Epithelial cell of proximal tubule (primary cell): ENCODE measurements around the gene RGS7. TPM values are rescaled to one million over a fixed set of nuclear protein-coding genes. Genes with fewer than 3 reads are reported as not detected.

Experiments used
- DNase-seq: peaks from one replicate; pipeline ENCODE4 v3.0.0-alpha.2; 2011; ENCODE audit warnings: low read depth
- H3K4me3 ChIP-seq: 2 replicates; pipeline ENCODE4 v1.5.1; 2011; ENCODE audit warnings: low read depth, mild to moderate bottlenecking, low read length
- total RNA-seq: library from RNA; depleted of rRNA; stranded (reverse); fragments of >200 nt; gene quantifications from 2 replicates; pipeline ENCODE4 v1.2.3, GENCODE V29; 2015
- TF ChIP-seq, protein P1 (sequence below): conservative IDR thresholded peaks from 2 replicates; pipeline ENCODE4 v1.5.1; 2012; ENCODE audit warnings: low read depth, mild to moderate bottlenecking, low read length

Gene RGS7
- total RNA-seq, 1 donor from 2014 or later, result 0.06 TPM

DNA sequence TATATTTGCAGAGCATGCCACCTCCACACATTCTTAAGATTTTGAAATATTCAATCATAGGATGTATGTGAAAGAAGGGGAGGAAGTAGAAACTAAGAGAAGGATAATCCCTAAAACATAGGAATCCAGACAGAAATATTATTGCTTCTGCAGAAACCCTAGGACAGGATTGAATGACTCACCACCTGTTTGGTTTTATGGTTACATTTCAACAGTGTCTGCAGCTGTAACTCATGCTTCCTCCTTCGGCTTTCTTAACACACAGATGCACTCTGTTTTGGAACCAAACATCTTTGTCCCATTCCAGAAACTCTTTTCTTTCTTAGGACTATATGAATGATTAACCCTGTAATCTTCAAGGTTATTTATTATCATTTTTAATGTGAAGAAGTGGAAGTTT lies 20.7 kb downstream of the RGS7 start:
- TF ChIP-seq, protein P1, sequence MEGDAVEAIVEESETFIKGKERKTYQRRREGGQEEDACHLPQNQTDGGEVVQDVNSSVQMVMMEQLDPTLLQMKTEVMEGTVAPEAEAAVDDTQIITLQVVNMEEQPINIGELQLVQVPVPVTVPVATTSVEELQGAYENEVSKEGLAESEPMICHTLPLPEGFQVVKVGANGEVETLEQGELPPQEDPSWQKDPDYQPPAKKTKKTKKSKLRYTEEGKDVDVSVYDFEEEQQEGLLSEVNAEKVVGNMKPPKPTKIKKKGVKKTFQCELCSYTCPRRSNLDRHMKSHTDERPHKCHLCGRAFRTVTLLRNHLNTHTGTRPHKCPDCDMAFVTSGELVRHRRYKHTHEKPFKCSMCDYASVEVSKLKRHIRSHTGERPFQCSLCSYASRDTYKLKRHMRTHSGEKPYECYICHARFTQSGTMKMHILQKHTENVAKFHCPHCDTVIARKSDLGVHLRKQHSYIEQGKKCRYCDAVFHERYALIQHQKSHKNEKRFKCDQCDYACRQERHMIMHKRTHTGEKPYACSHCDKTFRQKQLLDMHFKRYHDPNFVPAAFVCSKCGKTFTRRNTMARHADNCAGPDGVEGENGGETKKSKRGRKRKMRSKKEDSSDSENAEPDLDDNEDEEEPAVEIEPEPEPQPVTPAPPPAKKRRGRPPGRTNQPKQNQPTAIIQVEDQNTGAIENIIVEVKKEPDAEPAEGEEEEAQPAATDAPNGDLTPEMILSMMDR, result no peak
- DNase-seq, result no peak
- no peak overlapping the region for H3K4me3 ChIP-seq

DNA sequence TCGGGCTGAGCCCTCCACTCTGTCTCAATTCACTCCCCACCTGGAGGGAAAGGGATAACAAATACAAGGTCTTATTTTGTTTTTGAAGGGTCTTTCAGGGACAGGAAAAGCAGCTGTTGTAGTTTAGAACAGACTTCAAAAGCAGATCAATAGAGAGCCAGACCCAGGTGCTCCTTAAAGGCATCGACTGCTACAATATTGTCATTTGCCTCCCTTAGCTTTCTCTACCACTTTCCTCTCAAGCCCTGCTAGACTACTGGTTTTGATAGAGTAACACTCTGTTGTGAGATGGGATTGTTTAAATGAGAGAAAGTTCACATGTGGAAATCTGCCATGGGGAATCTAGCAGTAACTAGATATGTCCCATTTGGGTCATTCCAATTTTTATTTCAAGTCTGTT lies 24.0 kb downstream of the RGS7 start:
- H3K4me3 ChIP-seq, result no peak overlapping the region
- TF ChIP-seq, protein P1, result no peak
- no peak for DNase-seq

DNA sequence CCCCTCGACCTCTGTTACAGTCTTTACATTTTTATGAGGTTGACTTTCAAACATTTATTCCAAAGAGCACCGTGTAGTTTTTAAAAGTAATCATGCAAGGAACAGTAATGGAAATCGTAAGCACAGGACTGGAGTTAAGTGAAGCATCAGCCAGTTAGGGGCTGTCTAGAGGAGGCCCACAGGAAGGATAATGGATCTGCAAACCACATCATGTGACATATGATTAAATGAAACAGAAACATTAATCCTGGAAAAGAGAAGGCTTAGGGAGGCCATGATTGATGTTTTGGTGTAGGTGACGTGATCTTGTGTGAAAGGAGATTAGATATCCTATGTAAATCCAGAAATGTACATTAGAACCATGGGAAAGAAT lies 25.0 kb downstream of the RGS7 start:
- TF ChIP-seq, protein P1, result no peak
- no peak overlapping the region for H3K4me3 ChIP-seq
- no peak for DNase-seq

DNA sequence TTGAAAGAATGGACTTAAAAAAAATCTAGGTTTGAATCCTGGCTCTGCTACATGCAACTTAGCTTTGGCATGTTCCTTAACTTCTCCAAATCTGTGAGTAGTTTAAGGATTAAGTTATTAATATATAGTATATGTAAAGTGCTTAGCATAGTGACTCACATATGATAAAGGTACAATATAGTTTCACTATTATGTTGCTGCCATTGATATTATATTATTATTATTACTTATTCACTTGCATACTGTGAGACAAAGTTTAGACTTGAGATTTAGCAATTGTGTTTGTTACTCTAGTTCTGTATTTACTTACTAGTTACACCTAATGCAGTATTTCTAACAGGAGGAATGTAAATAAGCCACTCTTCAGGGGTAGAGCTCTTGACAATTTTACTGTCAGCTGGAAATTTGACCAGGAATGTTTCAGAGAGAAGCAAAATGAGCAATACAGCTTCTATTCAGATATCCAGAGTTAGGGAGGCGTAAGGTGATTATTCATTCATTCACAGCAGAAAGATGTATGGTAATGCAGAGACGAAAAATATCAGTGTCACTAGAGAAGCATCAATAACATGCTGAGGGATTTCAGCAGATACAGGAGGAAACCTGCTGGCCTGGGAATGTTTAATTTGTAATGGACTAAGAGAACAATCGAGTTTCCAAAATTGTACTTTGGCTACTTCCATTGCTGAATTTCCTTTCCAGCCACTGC lies 25.5 kb downstream of the RGS7 start:
- DNase-seq, result no peak
- no peak overlapping the region for H3K4me3 ChIP-seq
- TF ChIP-seq, protein P1, result no peak

DNA sequence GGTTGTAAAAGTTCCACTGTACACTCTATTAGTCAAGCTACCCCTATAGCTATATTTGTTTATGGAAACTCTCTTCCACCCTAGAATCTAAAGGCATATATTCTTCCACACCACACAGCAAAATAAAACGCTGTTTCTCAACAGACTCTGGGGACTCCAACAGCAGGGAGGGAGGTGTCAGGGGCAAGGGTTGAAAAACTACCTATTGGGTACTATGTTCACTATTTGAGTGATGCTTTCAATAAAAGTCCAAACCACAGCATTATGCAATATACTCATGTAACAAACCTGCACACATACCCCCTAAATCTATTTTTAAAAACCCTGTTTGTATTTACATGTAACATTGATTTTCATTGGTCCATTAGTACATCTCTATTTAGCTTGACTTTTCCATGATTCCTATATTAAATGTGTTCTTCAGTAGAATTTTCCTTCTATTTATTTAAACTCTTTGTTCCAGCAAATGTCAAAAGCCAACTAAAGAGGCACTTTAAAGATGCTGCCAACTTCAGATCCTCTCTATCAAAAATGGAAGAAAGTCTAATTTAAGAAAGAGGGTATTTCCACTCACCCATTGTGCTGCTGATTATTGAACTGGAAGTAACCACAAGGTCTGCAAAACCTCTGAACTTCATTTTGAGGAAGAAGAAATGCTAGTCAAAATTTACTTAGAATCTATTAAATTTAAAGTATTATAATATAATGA lies 26.2 kb downstream of the RGS7 start:
- TF ChIP-seq, protein P1, result no peak
- DNase-seq, result no peak

DNA sequence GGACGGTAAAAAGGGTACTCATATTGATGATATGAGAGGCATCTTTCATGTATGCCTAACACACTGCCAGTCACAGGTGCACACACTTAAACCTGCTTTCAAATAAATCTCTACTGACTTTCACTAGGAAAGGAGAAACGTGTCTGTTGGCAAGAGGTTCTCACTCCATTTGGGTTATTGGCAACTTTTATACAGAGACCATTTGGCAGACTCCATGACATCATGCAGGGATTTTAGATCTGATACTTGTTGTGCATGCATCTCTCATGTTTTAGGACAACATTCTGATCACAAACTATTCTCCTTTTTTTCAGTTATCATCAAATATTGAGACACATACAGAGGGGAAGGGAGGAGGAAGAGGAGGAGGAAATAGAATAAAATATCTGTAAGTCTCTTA lies 31.5 kb downstream of the RGS7 start:
- TF ChIP-seq, protein P1, result no peak
- no peak overlapping the region for H3K4me3 ChIP-seq
- no peak for DNase-seq

More for the DNA sequence above, 26.2 kb downstream of the RGS7 start:
- H3K4me3 ChIP-seq, result no peak overlapping the region
